ENCODE data around the gene ATP7A. TPM values are rescaled to one million over a fixed set of nuclear protein-coding genes. Genes with fewer than 3 reads are reported as not detected.

ATP7A gene
- total and polyA plus RNA-seq, 8 donors, result 14.9 to 20.8 (median 18.3) TPM

- Histone ChIP-seq H3K36me3 (no peaks in the 10 kb centered on the region), H3K27ac (no peak overlapping the region), H3K27me3 (peaks cover 0 to 6% of the 10 kb centered on the region in 2 donors), H3K9me3 (no peaks in the 10 kb centered on the region), H3K4me3 (no peak overlapping the region), H3K4me1 (no peaks in the 10 kb centered on the region)
- intact Hi-C loops (cut with DNase I), result no loop called here
- DNase-seq (peak in 1 of 4 donors; percentile 27), ATAC-seq (peak; percentile 25)
- TF ChIP-seq, protein P1, sequence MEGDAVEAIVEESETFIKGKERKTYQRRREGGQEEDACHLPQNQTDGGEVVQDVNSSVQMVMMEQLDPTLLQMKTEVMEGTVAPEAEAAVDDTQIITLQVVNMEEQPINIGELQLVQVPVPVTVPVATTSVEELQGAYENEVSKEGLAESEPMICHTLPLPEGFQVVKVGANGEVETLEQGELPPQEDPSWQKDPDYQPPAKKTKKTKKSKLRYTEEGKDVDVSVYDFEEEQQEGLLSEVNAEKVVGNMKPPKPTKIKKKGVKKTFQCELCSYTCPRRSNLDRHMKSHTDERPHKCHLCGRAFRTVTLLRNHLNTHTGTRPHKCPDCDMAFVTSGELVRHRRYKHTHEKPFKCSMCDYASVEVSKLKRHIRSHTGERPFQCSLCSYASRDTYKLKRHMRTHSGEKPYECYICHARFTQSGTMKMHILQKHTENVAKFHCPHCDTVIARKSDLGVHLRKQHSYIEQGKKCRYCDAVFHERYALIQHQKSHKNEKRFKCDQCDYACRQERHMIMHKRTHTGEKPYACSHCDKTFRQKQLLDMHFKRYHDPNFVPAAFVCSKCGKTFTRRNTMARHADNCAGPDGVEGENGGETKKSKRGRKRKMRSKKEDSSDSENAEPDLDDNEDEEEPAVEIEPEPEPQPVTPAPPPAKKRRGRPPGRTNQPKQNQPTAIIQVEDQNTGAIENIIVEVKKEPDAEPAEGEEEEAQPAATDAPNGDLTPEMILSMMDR (IDR thresholded peaks at IDR 0.05), result no peak
Measured at GRCh38 chrX:78092296-78092695, 181.8 kb downstream of the ATP7A start.

DNA sequence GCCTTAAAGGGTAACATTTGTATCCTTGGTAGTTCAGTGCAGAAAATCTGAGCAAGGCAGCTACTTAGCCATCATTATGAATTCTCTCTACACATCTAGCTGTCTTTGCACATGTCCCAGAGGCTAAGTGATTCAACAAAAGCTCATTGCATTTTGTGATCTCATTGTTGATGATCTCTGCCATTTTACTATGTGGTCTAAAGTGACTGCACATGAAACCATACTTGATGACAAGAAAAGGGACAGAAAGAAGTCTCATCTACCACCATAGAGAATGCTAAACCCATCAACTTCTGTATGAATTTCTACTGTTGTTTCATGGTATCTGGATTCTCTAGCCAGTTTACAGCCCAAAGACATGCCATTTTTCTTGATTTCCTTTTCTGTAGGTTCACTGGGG is 187.6 kb downstream of the ATP7A start:
- TF ChIP-seq, protein P1 (IDR thresholded peaks at IDR 0.05), result no peak
- H3K36me3 ChIP-seq, result no peaks in the 10 kb centered on the region
- intact Hi-C loops (cut with DNase I), result no loop called here
- ATAC-seq, result no peak
- no peaks in the 10 kb centered on the region for H3K9me3 ChIP-seq
- peaks cover 0 to 6% of the 10 kb centered on the region in 2 donors for H3K27me3 ChIP-seq
- no peak overlapping the region for H3K27ac ChIP-seq
- DNase-seq, result no peak
- H3K4me3 ChIP-seq, result no peak overlapping the region
- no peaks in the 10 kb centered on the region for H3K4me1 ChIP-seq

Other genes starting within 250 kb of the ATP7A start
- 10 to 100 TPM; 72.0 to 73.4 TPM for gene ATRX, start 124.5 kb upstream of the ATP7A start, total RNA-seq
- gene ATRX, start 124.5 kb upstream of the ATP7A start, polyA plus RNA-seq (ENCODE audit: insufficient read length in 6 of 6), result 100 to 1,000 TPM in 2 of 6 donors, 10 to 100 TPM in 4; 89.8 to 115 (median 96.9) TPM
- 10 to 100 TPM; 85.9 to 90.6 TPM for gene MAGT1, start 15.3 kb upstream of the ATP7A start, total RNA-seq
- gene MAGT1, start 15.3 kb upstream of the ATP7A start, polyA plus RNA-seq (ENCODE audit: insufficient read length in 6 of 6), result 10 to 100 TPM; 61.1 to 74.5 (median 71.9) TPM
- 100 to 1,000 TPM; 192 to 215 TPM for gene COX7B, start 11.2 kb upstream of the ATP7A start, total RNA-seq
- gene COX7B, start 11.2 kb upstream of the ATP7A start, polyA plus RNA-seq (ENCODE audit: insufficient read length in 6 of 6), result 100 to 1,000 TPM; 151 to 192 (median 174) TPM
- gene PGAM4, start 58.9 kb downstream of the ATP7A start, total RNA-seq, result not detected
- gene PGAM4, start 58.9 kb downstream of the ATP7A start, polyA plus RNA-seq (ENCODE audit: insufficient read length in 6 of 6), result 1 to 10 TPM in 1 of 6 donors, under 1 TPM in 4, not detected in 1; 0.17 to 1.4 (median 0.64) TPM
- gene PGK1, start 193.6 kb downstream of the ATP7A start, total RNA-seq, result 100 to 1,000 TPM; 270 to 420 TPM
- 100 to 1,000 TPM; 277 to 378 (median 293) TPM for gene PGK1, start 193.6 kb downstream of the ATP7A start, polyA plus RNA-seq (ENCODE audit: insufficient read length in 6 of 6)
- gene TAF9B, start 229.0 kb downstream of the ATP7A start, total RNA-seq, result 10 to 100 TPM; 13.9 to 15.9 TPM
- gene TAF9B, start 229.0 kb downstream of the ATP7A start, polyA plus RNA-seq (ENCODE audit: insufficient read length in 6 of 6), result 10 to 100 TPM; 39.8 to 46.9 (median 41.6) TPM

Measured in left lung (tissue), 10 donors.